Endothelial cell of umbilical vein (primary cell): ENCODE data around the gene MAFF. TPM values are rescaled to one million over a fixed set of nuclear protein-coding genes. Genes with fewer than 3 reads are reported as not detected.

ENCODE experiments used
- BruUV-seq: library from RNA; stranded (reverse); fragments of 400-500 nt; replicated peaks from 2 replicates; lab custom pipeline; 2021; lab: Mats Ljungman, UMichigan
- CTCF ChIA-PET: fragments of 300-600, 350-600 bp; sonication (Branson Sonifier 250); formaldehyde crosslinking; loops from one replicate; lab custom pipeline; 2021; ENCODE audit warnings: antibody characterized with exemption, inconsistent platforms; lab: Charles Lee
- POLR2A ChIA-PET: fragments of 300-600, 350-600 bp; sonication (Branson Sonifier 250); formaldehyde crosslinking; loops from one replicate; lab custom pipeline; 2021; ENCODE audit warnings: antibody characterized with exemption, inconsistent platforms; lab: Charles Lee
- DNase-seq: peaks from one replicate; pipeline ENCODE4 v3.0.0-alpha.2; 2011; ENCODE audit warnings: low read depth, low spot score
- FAIRE-seq: peaks from 2 replicates; lab custom pipeline; 2011; peaks lifted over from hg19 to GRCh38; lab: Jason Lieb, UNC
- H2AFZ ChIP-seq: 2 replicates; pipeline ENCODE4 v1.6.0; 2012; ENCODE audit warnings: low read depth, low read length, control low read depth, inconsistent platforms
- H3K27ac ChIP-seq: 2 replicates; pipeline ENCODE4 v1.5.1; 2011; ENCODE audit warnings: low read depth, mild to moderate bottlenecking, control low read depth, low read length, moderate library complexity; ENCODE audit not compliant: insufficient read depth
- H3K27me3 ChIP-seq, 2 experiments: 2 replicates each; pipeline versions ENCODE4 v1.6.0 to v1.6.1; 2011; ENCODE audit warnings: low read length in 2 of 2, mixed read lengths in 1 of 2; ENCODE audit not compliant: control insufficient read depth in 2 of 2, insufficient read depth in 2 of 2
- H3K36me3 ChIP-seq, 2 experiments: 2 replicates in 1 of 2; 3 replicates in 1 of 2; pipeline ENCODE4 v1.5.1; 2011; ENCODE audit warnings: low read length in 2 of 2, mild to moderate bottlenecking in 1 of 2, moderate library complexity in 1 of 2; ENCODE audit not compliant: control insufficient read depth in 2 of 2, insufficient read depth in 2 of 2; ENCODE audit errors: extremely low read depth in 1 of 2
- H3K4me1 ChIP-seq: 3 replicates; pipeline ENCODE4 v1.5.1; 2011; ENCODE audit warnings: mild to moderate bottlenecking, low read length; ENCODE audit not compliant: control insufficient read depth, insufficient read depth; ENCODE audit errors: extremely low read depth
- H3K4me2 ChIP-seq: 2 replicates; pipeline ENCODE4 v1.6.1; 2011; ENCODE audit warnings: low read length, control low read depth, mixed read lengths; ENCODE audit not compliant: insufficient read depth
- H3K4me3 ChIP-seq, 3 experiments: fragments of 200-600 bp in 1 of 3; sonication (generic), shearing (Covaris generic) in 1 of 3; replicated peaks in 1 of 3; 2 replicates each; pipeline ENCODE4 v1.5.1; 2011 to 2016; ENCODE audit warnings: control low read depth in 3 of 3, low read length in 3 of 3, mild to moderate bottlenecking in 2 of 3, inconsistent platforms in 1 of 3, low read depth in 1 of 3, moderate library complexity in 1 of 3; ENCODE audit not compliant: insufficient read depth in 1 of 3
- H3K79me2 ChIP-seq: 2 replicates; pipeline ENCODE4 v1.6.0; 2012; ENCODE audit warnings: low read length, inconsistent platforms; ENCODE audit not compliant: control insufficient read depth, insufficient read depth
- H3K9ac ChIP-seq: replicated peaks from 2 replicates; pipeline ENCODE3; 2011; ENCODE audit warnings: low read length, control low read depth; ENCODE audit not compliant: insufficient read depth; ENCODE audit errors: extremely low read depth
- H3K9me1 ChIP-seq: replicated peaks from 3 replicates; pipeline ENCODE4 v1.6.0; 2011; ENCODE audit warnings: mild to moderate bottlenecking, low read length; ENCODE audit not compliant: control insufficient read depth, insufficient read depth; ENCODE audit errors: extremely low read depth
- H3K9me3 ChIP-seq: replicated peaks from 2 replicates; pipeline ENCODE4 v1.5.1; 2012; ENCODE audit warnings: low read length, inconsistent platforms; ENCODE audit not compliant: control insufficient read depth, insufficient read depth
- H4K20me1 ChIP-seq: replicated peaks from 2 replicates; pipeline ENCODE3; 2011; ENCODE audit warnings: mild to moderate bottlenecking, low read length; ENCODE audit not compliant: control insufficient read depth, insufficient read depth; ENCODE audit errors: extremely low read depth
- EZH2 ChIP-seq: IDR thresholded peaks from 2 replicates; pipeline ENCODE4 v1.6.1; 2012; ENCODE audit warnings: borderline replicate concordance, low read depth, mild to moderate bottlenecking, moderate library complexity, low read length, inconsistent platforms; ENCODE audit not compliant: severe bottlenecking
- FOS ChIP-seq: IDR thresholded peaks from 2 replicates; pipeline ENCODE4 v1.6.1; 2011; ENCODE audit warnings: mild to moderate bottlenecking, low read length, moderate library complexity, borderline replicate concordance; ENCODE audit not compliant: insufficient read depth
- GATA2 ChIP-seq: IDR thresholded peaks from 2 replicates; pipeline ENCODE4 v1.7.0; 2011; ENCODE audit warnings: low read depth, mild to moderate bottlenecking, moderate library complexity, mixed read lengths, low read length; ENCODE audit not compliant: insufficient read length, insufficient read depth
- JUN ChIP-seq: IDR thresholded peaks from 2 replicates; pipeline ENCODE4 v1.6.1; 2011; ENCODE audit warnings: borderline replicate concordance, low read depth; ENCODE audit not compliant: insufficient read length, insufficient read depth
- MYC ChIP-seq: IDR thresholded peaks from one replicate; pipeline ENCODE4 v1.6.1; 2011; ENCODE audit warnings: mild to moderate bottlenecking, low read depth, low read length
- POLR2A ChIP-seq: IDR thresholded peaks from 2 replicates; pipeline ENCODE4 v1.6.1; 2012; ENCODE audit warnings: low read depth, mild to moderate bottlenecking, control low read depth, low read length
- POLR2AphosphoS5 ChIP-seq: IDR thresholded peaks from 2 replicates; pipeline ENCODE4 v1.6.1; 2012; ENCODE audit warnings: low read depth, mild to moderate bottlenecking, control low read depth, low read length, moderate library complexity; ENCODE audit not compliant: insufficient read depth
- dilution Hi-C: fragments of 300-500 bp; cut with MboI; formaldehyde crosslinking; loops from one replicate; pipeline ENCODE4 v1.15.0; 2019; ENCODE audit warnings: low sequenced_read_pairs; ENCODE audit not compliant: extremely low pct_ligation_motif_present
- intact Hi-C: fragments of 100-400 bp; cut with micrococcal nuclease; formaldehyde crosslinking; loops from one replicate; pipeline ENCODE4 v1.10.0; 2022
- polyA plus RNA-seq, 4 experiments: library from polyadenylated mRNA; depleted of rRNA in 3 of 4; stranded (reverse) in 3 of 4; unstranded in 1 of 4; fragments of >200 nt; gene quantifications; 2 replicates each; pipeline versions ENCODE4 v1.2.1 to v1.2.3, GENCODE V29; 2011 to 2012; ENCODE audit warnings: missing spikeins in 1 of 4
- total RNA-seq: library from RNA; stranded (reverse); gene quantifications from 2 replicates; pipeline ENCODE4 v1.2.3, GENCODE V29; 2021
- TF ChIP-seq, protein P1 (sequence below): IDR thresholded peaks from 2 replicates; pipeline ENCODE4 v1.6.1; 2011; ENCODE audit not compliant: insufficient read depth, insufficient read length
- TF ChIP-seq, protein P2 (sequence below), 2 donors: IDR thresholded peaks; 1 replicate in 1 of 2; 2 replicates in 1 of 2; pipeline ENCODE4 v1.5.1; 2011; ENCODE audit warnings: low read length in 2 of 2, mild to moderate bottlenecking in 2 of 2, moderate library complexity in 2 of 2, control low read depth in 1 of 2, inconsistent platforms in 1 of 2, low read depth in 1 of 2; ENCODE audit not compliant: insufficient read depth in 1 of 2; ENCODE audit errors: extremely low read depth in 1 of 2

The MAFF gene
- total and polyA plus RNA-seq, 2 donors (not counting 3 experiments of a cell fraction or from before 2014, with no cell fraction given): 29.0 to 61.2 TPM

DNA sequence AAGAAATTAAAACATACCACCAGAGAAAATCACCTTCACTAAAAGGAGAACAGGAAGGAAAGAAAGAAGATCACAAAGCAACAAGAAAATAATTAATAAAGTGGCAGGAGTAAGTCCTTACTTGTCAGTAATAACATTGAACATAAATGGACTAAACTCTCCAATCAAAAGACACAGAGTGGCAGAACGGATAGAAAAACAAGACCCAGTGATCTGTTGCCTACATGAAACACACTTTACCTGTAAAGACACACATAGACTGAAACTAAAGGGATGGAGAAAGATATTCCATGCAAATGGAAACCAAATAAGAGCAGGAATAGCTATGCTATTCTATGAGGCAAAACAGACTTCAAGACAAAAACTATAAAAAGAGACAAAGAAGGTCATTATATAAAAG, 46.1 kb upstream of the MAFF start:
- POLR2A ChIA-PET: no interaction called here
- Histone ChIP-seq H3K9me1 (no peaks in the 10 kb centered on the region), H2AFZ (no peak overlapping the region), H3K36me3 (no peaks in the 10 kb centered on the region), H4K20me1 (no peaks in the 10 kb centered on the region), H3K9ac (no peak overlapping the region), H3K27me3 (no peaks in the 10 kb centered on the region), H3K79me2 (no peaks in the 10 kb centered on the region), H3K4me3 (no peak overlapping the region), H3K4me2 (no peak overlapping the region), H3K4me1 (no peaks in the 10 kb centered on the region), H3K27ac (no peak overlapping the region), H3K9me3 (no peaks in the 10 kb centered on the region)
- no TSS peak for BruUV-seq
- DNase-seq: no peak
- intact Hi-C loops: no loop called here
- FAIRE-seq: no peak
- CTCF ChIA-PET: no interaction called here
- dilution Hi-C loops: no loop called here
- TF ChIP-seq FOS (no peak), EZH2 (no peak), GATA2 (no peak), MYC (no peak), JUN (no peak), POLR2A (no peak), POLR2AphosphoS5 (no peak)
- TF ChIP-seq, protein P1, sequence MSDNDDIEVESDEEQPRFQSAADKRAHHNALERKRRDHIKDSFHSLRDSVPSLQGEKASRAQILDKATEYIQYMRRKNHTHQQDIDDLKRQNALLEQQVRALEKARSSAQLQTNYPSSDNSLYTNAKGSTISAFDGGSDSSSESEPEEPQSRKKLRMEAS: no peak
- TF ChIP-seq, protein P2, sequence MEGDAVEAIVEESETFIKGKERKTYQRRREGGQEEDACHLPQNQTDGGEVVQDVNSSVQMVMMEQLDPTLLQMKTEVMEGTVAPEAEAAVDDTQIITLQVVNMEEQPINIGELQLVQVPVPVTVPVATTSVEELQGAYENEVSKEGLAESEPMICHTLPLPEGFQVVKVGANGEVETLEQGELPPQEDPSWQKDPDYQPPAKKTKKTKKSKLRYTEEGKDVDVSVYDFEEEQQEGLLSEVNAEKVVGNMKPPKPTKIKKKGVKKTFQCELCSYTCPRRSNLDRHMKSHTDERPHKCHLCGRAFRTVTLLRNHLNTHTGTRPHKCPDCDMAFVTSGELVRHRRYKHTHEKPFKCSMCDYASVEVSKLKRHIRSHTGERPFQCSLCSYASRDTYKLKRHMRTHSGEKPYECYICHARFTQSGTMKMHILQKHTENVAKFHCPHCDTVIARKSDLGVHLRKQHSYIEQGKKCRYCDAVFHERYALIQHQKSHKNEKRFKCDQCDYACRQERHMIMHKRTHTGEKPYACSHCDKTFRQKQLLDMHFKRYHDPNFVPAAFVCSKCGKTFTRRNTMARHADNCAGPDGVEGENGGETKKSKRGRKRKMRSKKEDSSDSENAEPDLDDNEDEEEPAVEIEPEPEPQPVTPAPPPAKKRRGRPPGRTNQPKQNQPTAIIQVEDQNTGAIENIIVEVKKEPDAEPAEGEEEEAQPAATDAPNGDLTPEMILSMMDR (IDR thresholded peaks at IDR 0.05; ENCODE audit: extremely low read depth in 1 of 2, insufficient read depth in 1 of 2, low read depth in 1 of 2, low read length in 2 of 2): no peak
